22Rv1 (cell line): ENCODE data around the gene MAP7.

Experiments
- ZFX ChIP-seq: fragments of 450-650 bp; IDR thresholded peaks from 2 replicates; pipeline ENCODE4 v1.6.1; 2017; ENCODE audit warnings: antibody characterized with exemption, borderline replicate concordance
- TF ChIP-seq, protein P1 (sequence below): fragments of 450-650 bp; IDR thresholded peaks from 2 replicates; pipeline ENCODE4 v1.5.1; 2017; ENCODE audit warnings: mild to moderate bottlenecking

GRCh38 chr6:136494059-136494458, 56.2 kb downstream of the MAP7 start:
- TF ChIP-seq, protein P1, sequence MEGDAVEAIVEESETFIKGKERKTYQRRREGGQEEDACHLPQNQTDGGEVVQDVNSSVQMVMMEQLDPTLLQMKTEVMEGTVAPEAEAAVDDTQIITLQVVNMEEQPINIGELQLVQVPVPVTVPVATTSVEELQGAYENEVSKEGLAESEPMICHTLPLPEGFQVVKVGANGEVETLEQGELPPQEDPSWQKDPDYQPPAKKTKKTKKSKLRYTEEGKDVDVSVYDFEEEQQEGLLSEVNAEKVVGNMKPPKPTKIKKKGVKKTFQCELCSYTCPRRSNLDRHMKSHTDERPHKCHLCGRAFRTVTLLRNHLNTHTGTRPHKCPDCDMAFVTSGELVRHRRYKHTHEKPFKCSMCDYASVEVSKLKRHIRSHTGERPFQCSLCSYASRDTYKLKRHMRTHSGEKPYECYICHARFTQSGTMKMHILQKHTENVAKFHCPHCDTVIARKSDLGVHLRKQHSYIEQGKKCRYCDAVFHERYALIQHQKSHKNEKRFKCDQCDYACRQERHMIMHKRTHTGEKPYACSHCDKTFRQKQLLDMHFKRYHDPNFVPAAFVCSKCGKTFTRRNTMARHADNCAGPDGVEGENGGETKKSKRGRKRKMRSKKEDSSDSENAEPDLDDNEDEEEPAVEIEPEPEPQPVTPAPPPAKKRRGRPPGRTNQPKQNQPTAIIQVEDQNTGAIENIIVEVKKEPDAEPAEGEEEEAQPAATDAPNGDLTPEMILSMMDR = no peak
- TF ChIP-seq ZFX = no peak
